Superior temporal gyrus (tissue), 1 donor: Measurements from ENCODE around the gene XKR3.
"Not testable (repeated sequence)": the region's sequence is repeated elsewhere in the genome, so short reads cannot be mapped to it uniquely, and the experiment has no call there.

Source experiments
- DNase-seq: peaks from one replicate; pipeline ENCODE4 v3.0.0-alpha.2; 2016; ENCODE audit errors: extremely low spot score

The XKR3 gene

GRCh38 chr22:16824716-16825687, at the start of gene XKR3:
Gene XKR3, minus strand, starts transcription at chr22:16825411. Its CDS starts 17,338 bp downstream, at chr22:16808073.
- no peak for DNase-seq

- not testable (repeated sequence) for DNase-seq
These were observed 44.4 kb upstream of the XKR3 start for GRCh38 chr22:16869640-16870039.

GRCh38 chr22:16866167-16866566, 41.0 kb upstream of the XKR3 start:
- no peak for DNase-seq

GRCh38 chr22:16856851-16857250, 31.6 kb upstream of the XKR3 start:
- DNase-seq: not testable (repeated sequence)

GRCh38 chr22:16854631-16855030, 29.4 kb upstream of the XKR3 start:
- DNase-seq: no peak

- not testable (repeated sequence) for DNase-seq
These were observed 26.2 kb upstream of the XKR3 start for GRCh38 chr22:16851268-16851996.

GRCh38 chr22:16847271-16847670, 22.1 kb upstream of the XKR3 start:
- DNase-seq: no peak

- no peak for DNase-seq
These were observed 20.7 kb upstream of the XKR3 start for GRCh38 chr22:16845881-16846280.

- DNase-seq: no peak
These were observed 20.3 kb upstream of the XKR3 start for GRCh38 chr22:16845465-16845864.

GRCh38 chr22:16844529-16844928, 19.3 kb upstream of the XKR3 start:
- DNase-seq: no peak

GRCh38 chr22:16838073-16838472, 12.9 kb upstream of the XKR3 start:
- DNase-seq: no peak

- no peak for DNase-seq
These were observed 9.8 kb upstream of the XKR3 start for GRCh38 chr22:16834971-16835370.

- DNase-seq: no peak
These were observed 6.0 kb upstream of the XKR3 start for GRCh38 chr22:16831257-16831656.

- DNase-seq: no peak
These were observed 4.8 kb upstream of the XKR3 start for GRCh38 chr22:16829985-16830384.

GRCh38 chr22:16828876-16829275, 3.7 kb upstream of the XKR3 start:
- no peak for DNase-seq

- no peak for DNase-seq
These were observed 2.3 kb upstream of the XKR3 start for GRCh38 chr22:16827506-16827905.

- DNase-seq: no peak
These were observed 6.0 kb downstream of the XKR3 start for GRCh38 chr22:16819249-16819648.

- no peak for DNase-seq
These were observed 6.7 kb downstream of the XKR3 start for GRCh38 chr22:16818538-16818937.

- DNase-seq: no peak
These were observed 10.1 kb downstream of the XKR3 start for GRCh38 chr22:16815073-16815472.

- no peak for DNase-seq
These were observed 14.9 kb downstream of the XKR3 start for GRCh38 chr22:16810188-16810802.

- DNase-seq: no peak
These were observed 16.5 kb downstream of the XKR3 start for GRCh38 chr22:16808744-16809143.

- DNase-seq: no peak
These were observed 18.1 kb downstream of the XKR3 start for GRCh38 chr22:16807109-16807508.
